Aorta (tissue), 5 donors: ENCODE results near the gene CNOT1. TPM values are rescaled to one million over a fixed set of nuclear protein-coding genes. Genes with fewer than 3 reads are reported as not detected.

Experiments used
- ATAC-seq: fragments of 200-7000 bp; cut with Tn5 transposase; one replicate; pipeline ENCODE4 v1.9.1; 2022; ENCODE audit warnings: moderate library complexity; ENCODE audit not compliant: low FRiP score
- DNase-seq, 2 donors: peaks; one replicate each; pipeline ENCODE4 v3.0.0-alpha.2; 2020
- H3K27ac ChIP-seq, 2 donors: one replicate each; pipeline ENCODE4 v1.5.1; 2013; ENCODE audit warnings: low read length in 2 of 2, mild to moderate bottlenecking in 2 of 2, moderate library complexity in 2 of 2, control low read depth in 1 of 2, inconsistent platforms in 1 of 2, low read depth in 1 of 2
- H3K27me3 ChIP-seq, 2 donors: one replicate each; pipeline ENCODE4 v1.6.1; 2013; ENCODE audit warnings: control low read depth in 1 of 2, low read length in 1 of 2, mild to moderate bottlenecking in 1 of 2, moderate library complexity in 1 of 2; ENCODE audit not compliant: insufficient read depth in 2 of 2, control insufficient read depth in 1 of 2
- H3K36me3 ChIP-seq, 2 donors: one replicate each; pipeline ENCODE4 v1.6.1; 2013; ENCODE audit warnings: control low read depth in 1 of 2, low read length in 1 of 2, mild to moderate bottlenecking in 1 of 2; ENCODE audit not compliant: insufficient read depth in 2 of 2, control insufficient read depth in 1 of 2
- H3K4me1 ChIP-seq, 2 donors: one replicate each; pipeline ENCODE4 v1.6.1; 2013; ENCODE audit warnings: low read length in 2 of 2, control low read depth in 1 of 2, mild to moderate bottlenecking in 1 of 2, moderate library complexity in 1 of 2; ENCODE audit not compliant: insufficient read depth in 2 of 2, control insufficient read depth in 1 of 2
- H3K4me3 ChIP-seq, 2 donors: one replicate each; pipeline ENCODE4 v1.5.1; 2013; ENCODE audit warnings: low read length in 2 of 2, control low read depth in 1 of 2, mild to moderate bottlenecking in 1 of 2
- H3K9me3 ChIP-seq: one replicate; pipeline ENCODE4 v1.6.1; 2013; ENCODE audit warnings: mild to moderate bottlenecking, low read length; ENCODE audit not compliant: control insufficient read depth
- WGBS, 2 donors: extraction: QIAGEN DNeasy Blood & Tissue Kit; methylation state at CpG; one replicate each; pipeline ENCODE4 v1.1.7; 2013; 5-methylcytosine and 5-hydroxymethylcytosine counted together
- intact Hi-C, 2 donors: fragments of 100-400 bp; cut with DNase I; formaldehyde crosslinking; loops; one replicate each; pipeline versions ENCODE4 v1.14.2 to v1.15.0; 2022
- polyA plus RNA-seq, 2 donors: library from polyadenylated mRNA; stranded (reverse); fragments of 200-250 nt; gene quantifications; one replicate each; pipeline ENCODE4 v1.2.3, GENCODE V29; 2013
- total RNA-seq, 2 donors: library from RNA; stranded (reverse); fragmentation: NEBNext Ultra II Directional; extraction: Animal tissue kit (Norgen Biotek cat#: 25700); gene quantifications; one replicate each; pipeline ENCODE4 v1.2.1, GENCODE V29; 2021
- donor health status: healthy with polysubstance abuse.
- donor health status: Bipolar disorder and iron deficiency.
- donor health status: DM: no; HTN: no; CAD: no.
- donor health status: DM: no; HTN: no; CAD: no.
- donor health status: DM: yes; HTN: yes; CAD: no.

CNOT1 gene
- total and polyA plus RNA-seq, 4 donors, result 32.6 to 124 (median 78.1) TPM

DNA sequence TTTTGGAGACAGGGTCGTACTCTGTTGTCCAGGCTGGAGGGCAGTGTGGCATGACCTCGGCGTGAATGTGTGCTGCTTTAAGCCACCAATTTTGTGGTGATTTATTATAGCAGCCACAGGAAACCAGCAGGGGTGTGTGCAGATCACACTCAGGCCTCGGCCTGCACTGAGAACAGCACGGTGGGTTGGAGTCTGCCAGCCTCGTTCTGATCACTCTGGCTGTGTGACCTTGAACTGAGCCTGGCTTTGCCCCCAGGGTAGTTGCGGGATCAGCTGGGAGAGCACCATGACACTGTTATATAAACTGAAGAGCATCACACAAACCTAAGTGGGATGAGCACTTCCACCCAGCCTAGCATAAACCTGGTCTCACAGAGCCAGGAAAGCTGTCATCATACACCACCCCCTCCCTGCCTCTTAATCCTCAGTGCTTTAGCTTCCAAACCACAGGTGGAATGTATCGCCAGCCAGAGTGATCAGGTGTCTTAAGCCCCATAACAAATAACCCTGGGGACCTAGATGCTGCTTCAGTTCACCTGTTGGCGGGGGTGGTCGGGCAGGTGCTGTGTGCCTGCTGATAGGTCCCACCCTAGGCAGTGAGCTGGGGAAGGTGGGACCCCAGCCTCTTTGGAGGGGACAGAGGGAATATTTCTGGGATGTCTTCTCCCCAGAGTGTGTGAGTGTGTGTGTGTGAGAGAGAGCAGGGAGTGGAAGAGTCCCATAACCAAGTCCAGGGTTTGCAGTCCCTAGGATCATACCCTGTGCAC lies 158.2 kb downstream of the CNOT1 start:
- no peaks in the 10 kb centered on the region for H3K9me3 ChIP-seq
- WGBS, 2 donors, result 65 to 69% methylated on average over 10 of the region's 10 CpGs
- no peak for ATAC-seq
- H3K27ac ChIP-seq, result no peak overlapping the region
- peak in 1 of 2 donors; percentile 32 for DNase-seq
- H3K4me3 ChIP-seq, result no peak overlapping the region
- H3K36me3 ChIP-seq, result no peaks in the 10 kb centered on the region
- no peaks in the 10 kb centered on the region for H3K27me3 ChIP-seq
- no peaks in the 10 kb centered on the region for H3K4me1 ChIP-seq
- intact Hi-C loops, result no loop called here

Other genes starting within 250 kb of the CNOT1 start
- 1 to 10 TPM; 1.8 to 2.2 TPM for gene GINS3, start 237.4 kb downstream of the CNOT1 start, total RNA-seq
- gene GINS3, start 237.4 kb downstream of the CNOT1 start, polyA plus RNA-seq, result 1 to 10 TPM in 1 of 2 donors, under 1 TPM in 1; 0.59 to 1.0 TPM
- 1 to 10 TPM; 6.9 to 8.4 TPM for gene NDRG4, start 129.7 kb downstream of the CNOT1 start, total RNA-seq
- gene NDRG4, start 129.7 kb downstream of the CNOT1 start, polyA plus RNA-seq, result 1 to 10 TPM; 7.8 to 9.6 TPM
- gene SETD6, start 114.3 kb downstream of the CNOT1 start, total RNA-seq, result 10 to 100 TPM; 11.1 to 16.2 TPM
- 10 to 100 TPM in 1 of 2 donors, 1 to 10 TPM in 1; 4.9 to 19.3 TPM for gene SETD6, start 114.3 kb downstream of the CNOT1 start, polyA plus RNA-seq
- gene SLC38A7, start 54.9 kb upstream of the CNOT1 start, total RNA-seq, result 10 to 100 TPM; 11.2 to 22.9 TPM
- 1 to 10 TPM; 1.5 to 7.7 TPM for gene SLC38A7, start 54.9 kb upstream of the CNOT1 start, polyA plus RNA-seq
- gene GOT2, start 104.5 kb upstream of the CNOT1 start, total RNA-seq, result 10 to 100 TPM; 31.9 to 32.7 TPM
- 10 to 100 TPM; 20.4 to 25.3 TPM for gene GOT2, start 104.5 kb upstream of the CNOT1 start, polyA plus RNA-seq